ENCODE measurements around the gene PSENEN. TPM values are rescaled to one million over a fixed set of nuclear protein-coding genes. Genes with fewer than 3 reads are reported as not detected.

PSENEN gene
- polyA plus RNA-seq, 2 of the 4 experiments (the other 2 are of a cell fraction), result 111 to 191 TPM

GRCh38 chr19:35702223-35703012, 43.0 kb upstream of the PSENEN start (continued):
- TF ChIP-seq FOSL2 (IDR thresholded peaks at IDR 0.05) (no peak), FOSL2 (CRISPR knock-in tag; IDR thresholded peaks at IDR 0.05) (no peak), BCL3 (IDR thresholded peaks at IDR 0.05) (peak; percentile 49; the same call in 1 of the 3 replicates), FOSB (CRISPR knock-in tag; IDR thresholded peaks at IDR 0.05) (no peak), E2F6 (IDR thresholded peaks at IDR 0.05; ENCODE audit: borderline replicate concordance, low read depth) (peak; percentile 70), ATOH8 (CRISPR knock-in tag; IDR thresholded peaks at IDR 0.05; ENCODE audit: low read depth) (no peak), FOXS1 (CRISPR knock-in tag; IDR thresholded peaks at IDR 0.05) (no peak), GATA3 (IDR thresholded peaks at IDR 0.05; ENCODE audit: borderline replicate concordance) (no peak), HOXB5 (CRISPR knock-in tag; IDR thresholded peaks at IDR 0.05) (no peak), CHD4 (IDR thresholded peaks at IDR 0.05; ENCODE audit: borderline replicate concordance) (no peak), BHLHE40 (IDR thresholded peaks at IDR 0.05; ENCODE audit: low read depth, low read length) (no peak), RFX5 (IDR thresholded peaks at IDR 0.05) (peak; percentile 62; the same call in 1 of the 2 replicates), NFE2L2 (conservative IDR thresholded peaks at IDR 0.05; ENCODE audit: low read length) (no peak), RNF2 (IDR thresholded peaks at IDR 0.05; ENCODE audit: borderline replicate concordance, low read depth) (no peak), RCOR1 (IDR thresholded peaks at IDR 0.05; ENCODE audit: low read depth, low read length) (no peak), REST (IDR thresholded peaks at IDR 0.05) (peak; percentile 77), HOXB13 (CRISPR knock-in tag; IDR thresholded peaks at IDR 0.05; ENCODE audit: low read depth) (no peak; the same call in 1 of the 2 replicates), TP53 (CRISPR knock-in tag; IDR thresholded peaks at IDR 0.05) (no peak), POLR2A (IDR thresholded peaks at IDR 0.05; ENCODE audit: low read length) (peak; percentile 41), RARB (CRISPR knock-in tag; IDR thresholded peaks at IDR 0.05) (no peak), USF2 (IDR thresholded peaks at IDR 0.05) (no peak), EHMT2 (IDR thresholded peaks at IDR 0.05; ENCODE audit: low read depth) (no peak), JUNB (IDR thresholded peaks at IDR 0.05) (no peak), EHF (CRISPR knock-in tag; IDR thresholded peaks at IDR 0.05) (no peak), SREBF2 (IDR thresholded peaks at IDR 0.05) (no peak), ZNF302 (CRISPR knock-in tag; IDR thresholded peaks at IDR 0.05) (no peak), ELK1 (IDR thresholded peaks at IDR 0.05; ENCODE audit: low read depth, low read length) (no peak), HMGXB4 (CRISPR knock-in tag; IDR thresholded peaks at IDR 0.05; ENCODE audit: borderline replicate concordance) (no peak), CBX2 (IDR thresholded peaks at IDR 0.05; ENCODE audit: borderline replicate concordance, low read depth) (no peak), CHD2 (IDR thresholded peaks at IDR 0.05; ENCODE audit: low read length, partially characterized antibody) (no peak), PHF8 (IDR thresholded peaks at IDR 0.05; ENCODE audit: borderline replicate concordance, low read depth) (no peak), SMC3 (IDR thresholded peaks at IDR 0.05) (no peak), JUN (IDR thresholded peaks at IDR 0.05) (no peak)

Data from A549 (cell line).